Keratinocyte (primary cell): ENCODE results near the gene RNF115. TPM values are rescaled to one million over a fixed set of nuclear protein-coding genes. Genes with fewer than 3 reads are reported as not detected.

Source experiments
- DNase-seq: peaks from one replicate; pipeline ENCODE4 v3.0.0-alpha.2; 2011; ENCODE audit warnings: low read depth, missing footprints, low spot score
- FAIRE-seq: peaks from 2 replicates; lab custom pipeline; 2011; peaks lifted over from hg19 to GRCh38; lab: Jason Lieb, UNC
- H2AFZ ChIP-seq: 2 replicates; pipeline ENCODE4 v1.6.0; 2012; ENCODE audit warnings: low read length, control low read depth, inconsistent platforms; ENCODE audit not compliant: control insufficient read depth
- H3K27ac ChIP-seq: 2 replicates; pipeline ENCODE4 v1.5.1; 2011; ENCODE audit warnings: low read length; ENCODE audit not compliant: control insufficient read depth, insufficient read depth
- H3K27me3 ChIP-seq: 3 replicates; pipeline ENCODE4 v1.6.0; 2011; ENCODE audit warnings: low read length; ENCODE audit not compliant: control insufficient read depth, insufficient read depth; ENCODE audit errors: extremely low read depth
- H3K36me3 ChIP-seq, 2 experiments: 2 replicates in 1 of 2; 3 replicates in 1 of 2; pipeline ENCODE4 v1.5.1; 2011; ENCODE audit warnings: low read length in 2 of 2, mild to moderate bottlenecking in 1 of 2; ENCODE audit not compliant: control insufficient read depth in 2 of 2, insufficient read depth in 2 of 2; ENCODE audit errors: extremely low read depth in 1 of 2
- H3K4me1 ChIP-seq: 3 replicates; pipeline ENCODE4 v1.5.1; 2011; ENCODE audit warnings: low read length; ENCODE audit not compliant: control insufficient read depth, insufficient read depth; ENCODE audit errors: extremely low read depth
- H3K4me2 ChIP-seq: 3 replicates; pipeline ENCODE4 v1.6.0; 2011; ENCODE audit warnings: low read depth, low read length; ENCODE audit not compliant: control insufficient read depth, insufficient read depth; ENCODE audit errors: extremely low read depth
- H3K4me3 ChIP-seq, 3 experiments: fragments of 200-600 bp in 1 of 3; sonication (generic) in 1 of 3; 2 replicates in 2 of 3; 3 replicates in 1 of 3; pipeline ENCODE4 v1.5.1; 2011 to 2016; ENCODE audit warnings: low read length in 3 of 3, mild to moderate bottlenecking in 3 of 3, control low read depth in 2 of 3, inconsistent platforms in 1 of 3, low read depth in 1 of 3, mixed read lengths in 1 of 3, mixed run types in 1 of 3, moderate library complexity in 1 of 3; ENCODE audit not compliant: control insufficient read depth in 2 of 3, insufficient read depth in 2 of 3; ENCODE audit errors: extremely low read depth in 1 of 3
- H3K79me2 ChIP-seq: 2 replicates; pipeline ENCODE4 v1.6.0; 2012; ENCODE audit warnings: low read length; ENCODE audit not compliant: control insufficient read depth, insufficient read depth
- H3K9ac ChIP-seq: 3 replicates; pipeline ENCODE4 v1.6.0; 2011; ENCODE audit warnings: low read length; ENCODE audit not compliant: control insufficient read depth, insufficient read depth; ENCODE audit errors: extremely low read depth
- H3K9me1 ChIP-seq: 3 replicates; pipeline ENCODE4 v1.6.0; 2011; ENCODE audit warnings: low read length; ENCODE audit not compliant: control insufficient read depth, insufficient read depth; ENCODE audit errors: extremely low read depth
- H3K9me3 ChIP-seq: 2 replicates; pipeline ENCODE4 v1.5.1; 2012; ENCODE audit warnings: low read depth, low read length; ENCODE audit not compliant: control insufficient read depth
- H4K20me1 ChIP-seq: 3 replicates; pipeline ENCODE4 v1.6.0; 2011; ENCODE audit warnings: low read length; ENCODE audit not compliant: control insufficient read depth, insufficient read depth; ENCODE audit errors: extremely low read depth
- CTCF ChIP-seq, 3 experiments: IDR thresholded peaks in 1 of 3; conservative IDR thresholded peaks in 1 of 3; optimal IDR thresholded peaks in 1 of 3; 2 replicates in 2 of 3; 3 replicates in 1 of 3; pipeline versions ENCODE3 to v1.5.1; 2011; ENCODE audit warnings: low read length in 3 of 3, mild to moderate bottlenecking in 3 of 3, moderate library complexity in 2 of 3, control low read depth in 1 of 3, inconsistent platforms in 1 of 3; ENCODE audit not compliant: insufficient read depth in 2 of 3; ENCODE audit errors: extremely low read depth in 1 of 3
- EZH2 ChIP-seq: IDR thresholded peaks from one replicate; pipeline ENCODE4 v1.6.1; 2012; ENCODE audit warnings: inconsistent platforms, mild to moderate bottlenecking, low read length, moderate library complexity
- dilution Hi-C: fragments of 300-500 bp; cut with MboI; formaldehyde crosslinking; loops from one replicate; pipeline ENCODE4 v1.7.0; 2020; ENCODE audit warnings: low sequenced_read_pairs; ENCODE audit not compliant: extremely low pct_ligation_motif_present
- polyA plus RNA-seq, 5 experiments: library from polyadenylated mRNA; depleted of rRNA in 3 of 5; stranded (reverse) in 3 of 5; stranded (forward) in 1 of 5; unstranded in 1 of 5; fragments of >200 nt; gene quantifications; 1 replicate in 1 of 5; 2 replicates in 3 of 5; 3 replicates in 1 of 5; pipeline versions ENCODE4 v1.2.1 to v1.2.3, GENCODE V29; 2011 to 2012; ENCODE audit warnings: missing spikeins in 2 of 5, low read depth in 1 of 5, low replicate concordance in 1 of 5

Gene RNF115
- polyA plus RNA-seq, 1 donor (not counting 4 experiments of a cell fraction or from before 2014, with no cell fraction given) = 10.1 TPM

DNA sequence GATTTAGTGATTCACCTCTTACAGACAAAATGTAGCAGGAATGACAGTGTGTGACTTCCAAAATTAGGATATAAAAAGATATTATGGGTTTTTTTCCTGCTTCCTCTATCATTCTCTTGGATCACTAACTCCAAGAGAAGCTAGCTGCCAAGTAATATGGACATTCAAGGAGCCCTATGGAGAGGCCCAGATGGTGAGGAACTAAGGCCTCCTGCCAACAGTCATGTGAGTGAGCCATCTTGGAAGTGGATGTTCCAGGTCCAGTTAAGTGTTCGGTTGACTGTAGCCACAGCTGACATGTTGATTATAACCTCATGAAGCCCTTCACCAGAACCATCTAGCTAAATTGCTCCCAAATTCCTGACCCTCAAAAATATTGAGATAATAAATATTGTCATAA, 65.8 kb downstream of the RNF115 start:
- no peaks in the 10 kb centered on the region for H3K4me1 ChIP-seq
- dilution Hi-C loops = no loop called here
- no peak for FAIRE-seq
- H3K4me3 ChIP-seq = no peak overlapping the region
- H2AFZ ChIP-seq = no peak overlapping the region
- no peaks in the 10 kb centered on the region for H3K27me3 ChIP-seq
- H3K27ac ChIP-seq = no peak overlapping the region
- no peaks in the 10 kb centered on the region for H3K79me2 ChIP-seq
- H3K36me3 ChIP-seq = peaks cover 0 to 3% of the 10 kb centered on the region in 2 experiments
- H3K9me3 ChIP-seq = no peaks in the 10 kb centered on the region
- no peak for DNase-seq
- no peaks in the 10 kb centered on the region for H4K20me1 ChIP-seq
- no peaks in the 10 kb centered on the region for H3K9me1 ChIP-seq
- no peak overlapping the region for H3K4me2 ChIP-seq
- TF ChIP-seq CTCF (optimal IDR thresholded peaks at IDR 0.05 in 1 of 3, IDR thresholded peaks at IDR 0.05 in 1 of 3, conservative IDR thresholded peaks at IDR 0.05 in 1 of 3; ENCODE audit: extremely low read depth in 1 of 3, insufficient read depth in 2 of 3, low read length in 3 of 3) (no peak), EZH2 (no peak)
- H3K9ac ChIP-seq = no peak overlapping the region

- FAIRE-seq (no peak), DNase-seq (no peak)
- dilution Hi-C loops = no loop called here
- Histone ChIP-seq H3K36me3 (peaks cover 0 to 3% of the 10 kb centered on the region in 2 experiments), H3K27me3 (no peaks in the 10 kb centered on the region), H3K79me2 (no peaks in the 10 kb centered on the region), H3K9ac (no peak overlapping the region), H3K27ac (no peak overlapping the region), H3K9me1 (no peaks in the 10 kb centered on the region), H3K4me2 (no peak overlapping the region), H3K4me1 (no peaks in the 10 kb centered on the region), H2AFZ (no peak overlapping the region), H3K9me3 (no peaks in the 10 kb centered on the region), H3K4me3 (no peak overlapping the region), H4K20me1 (no peaks in the 10 kb centered on the region)
- no peak for TF ChIP-seq EZH2
- TF ChIP-seq CTCF (optimal IDR thresholded peaks at IDR 0.05 in 1 of 3, IDR thresholded peaks at IDR 0.05 in 1 of 3, conservative IDR thresholded peaks at IDR 0.05 in 1 of 3; ENCODE audit: extremely low read depth in 1 of 3, insufficient read depth in 2 of 3, low read length in 3 of 3) = no peak
These were observed 66.5 kb downstream of the RNF115 start for GRCh38 chr1:145757420-145757819.
